Measurements from ENCODE around the gene ARRDC2. TPM values are rescaled to one million over a fixed set of nuclear protein-coding genes. Genes with fewer than 3 reads are reported as not detected.

ARRDC2 gene
- total and polyA plus RNA-seq, 4 donors: 19.4 to 62.2 (median 48.8) TPM

- TF ChIP-seq CTCF (IDR thresholded peaks at IDR 0.05; ENCODE audit: control extremely low read depth, extremely low read depth): no peak
- ATAC-seq (ENCODE audit: insufficient read depth, low FRiP score): no peak
- WGBS, 2 donors: 82 to 88% methylated on average over 25 to 27 of the region's 27 CpGs
- Histone ChIP-seq H3K9ac (ENCODE audit: insufficient read depth in 1 of 2, low read length in 2 of 2) (no peak overlapping the region), H3K36me3 (ENCODE audit: control insufficient read depth in 4 of 4, insufficient read depth in 4 of 4, low read length in 4 of 4) (no peaks in the 10 kb centered on the region), H3K4me1 (ENCODE audit: control insufficient read depth in 5 of 5, insufficient read depth in 5 of 5, low read length in 5 of 5) (no peaks in the 10 kb centered on the region), H3K27me3 (ENCODE audit: control insufficient read depth in 3 of 3, insufficient read depth in 3 of 3, low read length in 2 of 3) (no peaks in the 10 kb centered on the region), H3K4me3 (no peak overlapping the region), H3K9me3 (ENCODE audit: control insufficient read depth in 4 of 4, insufficient read depth in 3 of 4, low read length in 3 of 4) (peaks cover 0 to under 1% (median 0%) of the 10 kb centered on the region in 4 donors), H3K27ac (ENCODE audit: low read depth in 1 of 2, low read length in 1 of 2) (no peak overlapping the region)
- no peak for DNase-seq
These were observed 14.7 kb upstream of the ARRDC2 start for GRCh38 chr19:17993076-17993813.

GRCh38 chr19:17996826-17997316 lies 11.1 kb upstream of the ARRDC2 start:
- Histone ChIP-seq H3K4me3 (no peak overlapping the region), H3K36me3 (ENCODE audit: control insufficient read depth in 4 of 4, insufficient read depth in 4 of 4, low read length in 4 of 4) (no peaks in the 10 kb centered on the region), H3K4me1 (ENCODE audit: control insufficient read depth in 5 of 5, insufficient read depth in 5 of 5, low read length in 5 of 5) (peaks cover 0 to 5% (median 0%) of the 10 kb centered on the region in 5 donors), H3K9me3 (ENCODE audit: control insufficient read depth in 4 of 4, insufficient read depth in 3 of 4, low read length in 3 of 4) (no peaks in the 10 kb centered on the region), H3K9ac (ENCODE audit: insufficient read depth in 1 of 2, low read length in 2 of 2) (no peak overlapping the region), H3K27ac (ENCODE audit: low read depth in 1 of 2, low read length in 1 of 2) (no peak overlapping the region), H3K27me3 (ENCODE audit: control insufficient read depth in 3 of 3, insufficient read depth in 3 of 3, low read length in 2 of 3) (no peaks in the 10 kb centered on the region)
- peak; percentile 99 for TF ChIP-seq CTCF (IDR thresholded peaks at IDR 0.05; ENCODE audit: control extremely low read depth, extremely low read depth)
- DNase-seq (peak; percentile 80 to 87 (median 83)), ATAC-seq (ENCODE audit: insufficient read depth, low FRiP score) (peak; percentile 79)
- 13 to 16% methylated on average over 12 to 15 of the region's 15 CpGs for WGBS, 2 donors

- TF ChIP-seq CTCF (IDR thresholded peaks at IDR 0.05; ENCODE audit: control extremely low read depth, extremely low read depth): no peak
- Histone ChIP-seq H3K4me1 (ENCODE audit: control insufficient read depth in 5 of 5, insufficient read depth in 5 of 5, low read length in 5 of 5) (peaks cover 0 to 5% (median 0%) of the 10 kb centered on the region in 5 donors), H3K27me3 (ENCODE audit: control insufficient read depth in 3 of 3, insufficient read depth in 3 of 3, low read length in 2 of 3) (no peaks in the 10 kb centered on the region), H3K36me3 (ENCODE audit: control insufficient read depth in 4 of 4, insufficient read depth in 4 of 4, low read length in 4 of 4) (no peaks in the 10 kb centered on the region), H3K9me3 (ENCODE audit: control insufficient read depth in 4 of 4, insufficient read depth in 3 of 4, low read length in 3 of 4) (no peaks in the 10 kb centered on the region), H3K9ac (ENCODE audit: insufficient read depth in 1 of 2, low read length in 2 of 2) (no peak overlapping the region), H3K27ac (ENCODE audit: low read depth in 1 of 2, low read length in 1 of 2) (peak overlapping the region in 1 of 2 donors; percentile 25), H3K4me3 (no peak overlapping the region)
- no peak for DNase-seq
- WGBS, 2 donors: 60 to 71% methylated on average over 38 to 41 of the region's 41 CpGs
- ATAC-seq (ENCODE audit: insufficient read depth, low FRiP score): no peak
These were observed 9.8 kb upstream of the ARRDC2 start for GRCh38 chr19:17997969-17998826.
